ENCODE measurements around the gene FN3KRP. TPM values are rescaled to one million over a fixed set of nuclear protein-coding genes. Genes with fewer than 3 reads are reported as not detected.

FN3KRP gene
- total and polyA plus RNA-seq, 8 donors: 1.2 to 50.7 (median 20.8) TPM

DNA sequence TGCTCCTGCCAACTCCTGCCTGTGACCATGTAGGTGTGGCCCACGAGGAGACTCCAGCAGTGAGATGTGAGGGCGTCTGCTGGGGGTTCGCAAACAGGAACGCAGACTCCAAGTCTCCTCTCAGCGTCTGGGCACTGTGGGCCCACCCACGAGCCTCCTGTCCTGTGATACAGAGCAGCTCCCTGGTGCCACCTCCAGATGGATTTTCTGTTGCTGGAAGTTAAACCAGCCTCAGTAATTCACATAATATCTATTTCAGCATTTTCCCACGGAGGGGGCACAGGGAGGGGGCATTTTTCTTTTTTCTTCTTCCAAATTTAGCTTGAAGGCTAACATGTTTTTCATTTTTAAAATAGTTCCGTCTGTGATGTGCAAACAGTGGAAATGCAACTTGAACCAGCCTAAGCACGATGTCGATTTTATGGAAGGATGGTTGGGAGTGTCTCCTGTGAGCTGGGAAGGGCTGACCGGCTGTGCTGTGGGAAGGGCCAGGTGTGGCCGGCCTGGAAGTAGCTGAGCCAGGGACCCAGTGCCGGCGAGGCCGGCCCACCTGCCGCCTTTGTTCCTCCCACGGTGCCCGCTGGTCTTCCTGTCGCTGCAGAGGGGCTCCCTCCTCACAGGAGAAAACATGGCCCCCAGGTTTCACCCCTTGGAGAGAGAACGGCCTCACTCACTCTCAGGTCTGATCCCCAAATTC lies 14.1 kb upstream of the FN3KRP start:
- H3K36me3 ChIP-seq: no peaks in the 10 kb centered on the region
- H3K4me3 ChIP-seq: no peak overlapping the region
- H3K27ac ChIP-seq: no peak overlapping the region
- no peak for TF ChIP-seq POLR2A (IDR thresholded peaks at IDR 0.05)
- no peak for TF ChIP-seq POLR2AphosphoS5 (IDR thresholded peaks at IDR 0.05)
- TF ChIP-seq, protein P1, sequence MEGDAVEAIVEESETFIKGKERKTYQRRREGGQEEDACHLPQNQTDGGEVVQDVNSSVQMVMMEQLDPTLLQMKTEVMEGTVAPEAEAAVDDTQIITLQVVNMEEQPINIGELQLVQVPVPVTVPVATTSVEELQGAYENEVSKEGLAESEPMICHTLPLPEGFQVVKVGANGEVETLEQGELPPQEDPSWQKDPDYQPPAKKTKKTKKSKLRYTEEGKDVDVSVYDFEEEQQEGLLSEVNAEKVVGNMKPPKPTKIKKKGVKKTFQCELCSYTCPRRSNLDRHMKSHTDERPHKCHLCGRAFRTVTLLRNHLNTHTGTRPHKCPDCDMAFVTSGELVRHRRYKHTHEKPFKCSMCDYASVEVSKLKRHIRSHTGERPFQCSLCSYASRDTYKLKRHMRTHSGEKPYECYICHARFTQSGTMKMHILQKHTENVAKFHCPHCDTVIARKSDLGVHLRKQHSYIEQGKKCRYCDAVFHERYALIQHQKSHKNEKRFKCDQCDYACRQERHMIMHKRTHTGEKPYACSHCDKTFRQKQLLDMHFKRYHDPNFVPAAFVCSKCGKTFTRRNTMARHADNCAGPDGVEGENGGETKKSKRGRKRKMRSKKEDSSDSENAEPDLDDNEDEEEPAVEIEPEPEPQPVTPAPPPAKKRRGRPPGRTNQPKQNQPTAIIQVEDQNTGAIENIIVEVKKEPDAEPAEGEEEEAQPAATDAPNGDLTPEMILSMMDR (IDR thresholded peaks at IDR 0.05): no peak
- TF ChIP-seq EP300 (IDR thresholded peaks at IDR 0.05): no peak
- peaks cover 0 to 5% (median 0%) of the 10 kb centered on the region in 3 donors for H3K27me3 ChIP-seq
- WGBS, 5 donors: 37 to 52% (median 39%) methylated on average over 20 of the region's 20 CpGs
- peaks cover 13 to 37% (median 32%) of the 10 kb centered on the region in 4 donors for H3K4me1 ChIP-seq
- DNase-seq: peak in 1 of 2 donors; percentile 60
- no peaks in the 10 kb centered on the region for H3K9me3 ChIP-seq
- intact Hi-C loops (cut with DNase I; ENCODE audit: low total_unique reads): no loop called here

DNA sequence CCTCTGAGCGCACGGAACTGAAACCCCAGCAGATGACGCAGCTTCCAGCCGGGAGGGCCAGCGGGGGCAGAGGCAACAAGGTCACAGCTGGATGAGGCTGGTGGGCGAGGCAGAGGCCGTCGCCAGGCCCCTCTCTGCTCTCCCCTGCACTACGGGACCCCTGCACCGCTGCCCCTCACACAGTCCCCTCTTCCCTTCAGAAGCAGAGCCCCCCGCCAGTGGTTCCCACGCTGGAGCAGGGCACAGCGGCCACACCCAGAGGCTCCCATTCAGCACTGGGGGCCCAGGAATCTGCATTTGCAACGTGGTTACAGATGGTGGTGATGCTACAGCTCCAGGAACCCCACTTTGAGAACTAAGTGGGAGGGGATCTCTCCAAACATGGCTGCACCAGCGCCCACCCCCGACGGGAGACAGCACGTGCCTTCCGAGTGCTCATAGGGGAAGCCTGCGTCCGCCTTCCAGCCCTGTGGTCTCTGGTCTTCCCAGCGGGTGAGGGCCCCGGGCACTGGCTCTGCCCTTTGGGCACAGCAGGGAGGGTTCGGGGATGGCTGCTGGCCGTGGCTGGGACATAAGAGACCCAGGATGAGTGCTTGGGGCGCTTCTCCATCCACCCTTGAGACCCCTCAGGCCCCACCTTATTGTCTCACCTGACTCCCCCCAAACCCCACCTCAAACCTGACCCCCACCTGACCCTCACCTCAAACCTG lies 13.3 kb upstream of the FN3KRP start:
- H3K4me1 ChIP-seq: peaks cover 13 to 29% (median 25%) of the 10 kb centered on the region in 4 donors
- no peak overlapping the region for H3K27ac ChIP-seq
- 80 to 88% (median 84%) methylated on average over 17 to 26 of the region's 26 CpGs for WGBS, 5 donors
- no peaks in the 10 kb centered on the region for H3K27me3 ChIP-seq
- H3K4me3 ChIP-seq: no peak overlapping the region
- no peak for DNase-seq
- no peaks in the 10 kb centered on the region for H3K9me3 ChIP-seq
- TF ChIP-seq EP300 (IDR thresholded peaks at IDR 0.05): no peak
- TF ChIP-seq, protein P1 (IDR thresholded peaks at IDR 0.05): no peak
- TF ChIP-seq POLR2AphosphoS5 (IDR thresholded peaks at IDR 0.05): no peak
- no peak for TF ChIP-seq POLR2A (IDR thresholded peaks at IDR 0.05)
- intact Hi-C loops (cut with DNase I; ENCODE audit: low total_unique reads): no loop called here
- H3K36me3 ChIP-seq: no peaks in the 10 kb centered on the region

DNA sequence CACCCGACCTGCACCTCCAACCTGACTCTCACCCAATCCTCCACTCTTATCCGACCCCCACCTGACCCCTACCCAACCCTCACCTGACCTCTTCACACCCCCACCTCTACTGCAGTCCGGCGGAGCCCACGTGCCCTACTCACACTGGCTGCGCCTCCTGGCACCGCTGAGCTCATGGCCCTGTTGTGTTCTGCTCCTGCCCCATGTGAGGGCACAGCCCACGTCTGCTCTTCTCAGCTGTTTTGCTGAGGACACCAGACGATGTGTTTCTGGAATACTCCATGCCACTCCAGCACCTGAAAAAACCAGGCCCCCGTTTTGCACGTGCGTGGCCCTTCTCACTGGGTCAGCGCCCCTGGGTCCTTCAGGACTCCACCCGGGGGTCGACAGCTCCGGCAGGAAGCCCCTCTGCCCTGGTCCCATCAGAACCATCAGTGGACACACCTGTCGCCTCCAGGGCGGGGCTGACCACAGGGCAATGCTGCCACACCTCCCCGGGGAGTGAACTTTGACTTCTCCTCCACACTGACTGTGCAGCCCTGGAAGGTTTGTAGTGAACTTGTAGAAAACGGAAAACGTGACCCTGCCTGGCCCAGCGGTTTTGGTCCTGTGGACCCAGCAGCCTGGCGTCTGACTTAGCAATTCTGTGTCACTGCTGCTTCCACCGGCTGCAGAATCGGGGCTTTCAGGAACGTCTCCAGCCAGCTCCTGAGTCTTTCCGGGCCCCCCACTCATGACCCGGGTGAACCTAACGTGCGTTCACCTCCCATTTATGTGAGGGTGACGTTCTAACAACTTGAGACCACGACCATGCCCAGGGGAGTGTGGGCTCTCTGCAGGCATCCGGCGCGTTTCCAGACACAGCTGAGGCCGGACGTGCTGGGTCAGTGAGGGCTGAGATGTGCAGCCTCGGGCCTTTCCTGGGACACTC lies 12.3 kb upstream of the FN3KRP start:
- H3K27me3 ChIP-seq: no peaks in the 10 kb centered on the region
- H3K4me1 ChIP-seq: peaks cover 10 to 25% (median 21%) of the 10 kb centered on the region in 4 donors
- DNase-seq: peak; percentile 51 to 65
- intact Hi-C loops (cut with DNase I; ENCODE audit: low total_unique reads): no loop called here
- WGBS, 5 donors: 61 to 69% (median 65%) methylated on average over 38 of the region's 38 CpGs
- TF ChIP-seq POLR2AphosphoS5 (IDR thresholded peaks at IDR 0.05) (no peak), POLR2A (IDR thresholded peaks at IDR 0.05) (no peak)
- H3K9me3 ChIP-seq: no peaks in the 10 kb centered on the region
- H3K4me3 ChIP-seq: no peak overlapping the region
- H3K36me3 ChIP-seq: no peaks in the 10 kb centered on the region
- H3K27ac ChIP-seq: no peak overlapping the region

DNA sequence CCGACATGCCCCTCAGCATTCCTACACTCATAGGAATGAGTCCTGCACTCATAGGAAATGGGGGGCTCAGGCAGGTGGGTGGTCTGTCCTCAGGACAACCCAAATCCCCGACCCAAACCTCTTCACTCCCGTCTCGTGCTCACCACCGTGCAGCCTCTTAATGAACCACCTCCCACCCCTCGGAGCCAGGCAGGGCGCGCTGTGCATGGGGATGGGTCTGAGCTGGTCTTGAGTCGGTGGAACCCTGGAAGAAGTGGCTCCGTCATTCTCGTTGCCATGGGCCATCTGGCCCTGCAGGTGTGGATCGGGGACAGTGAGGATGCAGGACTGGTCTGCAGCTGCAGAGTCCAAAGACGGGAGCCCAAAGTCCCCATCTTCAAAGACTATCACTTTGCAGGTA lies 11.6 kb upstream of the FN3KRP start:
- H3K4me1 ChIP-seq: peaks cover 5 to 19% (median 16%) of the 10 kb centered on the region in 4 donors
- no peaks in the 10 kb centered on the region for H3K9me3 ChIP-seq
- no peak overlapping the region for H3K4me3 ChIP-seq
- no peaks in the 10 kb centered on the region for H3K27me3 ChIP-seq
- no peak for TF ChIP-seq POLR2A (IDR thresholded peaks at IDR 0.05)
- TF ChIP-seq EP300 (IDR thresholded peaks at IDR 0.05): no peak
- DNase-seq: no peak
- no peaks in the 10 kb centered on the region for H3K36me3 ChIP-seq
- 81 to 89% (median 84%) methylated on average over 12 to 13 of the region's 13 CpGs for WGBS, 5 donors
- intact Hi-C loops (cut with DNase I; ENCODE audit: low total_unique reads): no loop called here
- H3K27ac ChIP-seq: no peak overlapping the region

DNA sequence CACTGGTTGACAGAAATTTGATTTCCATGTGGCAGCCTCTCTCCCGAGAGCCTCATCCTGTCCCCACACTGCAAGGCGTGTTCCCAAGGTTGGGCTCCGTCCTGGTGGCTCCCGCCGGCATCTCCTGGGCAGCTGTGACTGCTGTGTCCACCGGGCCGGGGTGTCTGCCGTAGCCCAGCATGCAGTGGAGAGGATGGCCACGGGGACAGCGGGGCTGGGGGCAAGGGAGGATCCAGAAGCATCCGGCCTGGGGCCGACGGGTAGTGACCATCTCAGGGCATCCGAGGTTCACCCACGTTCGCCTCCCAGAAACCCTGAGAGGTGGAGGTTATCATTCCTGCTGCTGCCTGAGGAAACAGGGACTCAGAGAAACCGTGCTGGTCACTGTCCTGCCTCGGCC lies 10.8 kb upstream of the FN3KRP start:
- DNase-seq: no peak
- intact Hi-C loops (cut with DNase I; ENCODE audit: low total_unique reads): no loop called here
- Histone ChIP-seq H3K27me3 (peaks cover 0 to 7% (median 0%) of the 10 kb centered on the region in 3 donors), H3K4me3 (no peak overlapping the region), H3K9me3 (no peaks in the 10 kb centered on the region), H3K36me3 (no peaks in the 10 kb centered on the region), H3K27ac (no peak overlapping the region), H3K4me1 (peaks cover 5 to 19% (median 15%) of the 10 kb centered on the region in 4 donors)
- TF ChIP-seq POLR2A (IDR thresholded peaks at IDR 0.05) (no peak), EP300 (IDR thresholded peaks at IDR 0.05) (no peak), POLR2AphosphoS5 (IDR thresholded peaks at IDR 0.05) (no peak)
- TF ChIP-seq, protein P1 (IDR thresholded peaks at IDR 0.05): no peak
- 91 to 96% (median 94%) methylated on average over 10 to 18 of the region's 18 CpGs for WGBS, 5 donors

Measured in stomach (tissue), 9 donors.